CD4-positive, alpha-beta T cell treated with Interleukin-12 subunit alpha and Interleukin-12 subunit beta, for 1 hour (primary cell): ENCODE measurements around the gene SSH3.

Experiments used
- DNase-seq: peaks from one replicate; pipeline ENCODE4 v3.0.0-alpha.2; 2020

Gene SSH3

GRCh38 chr11:67349928-67350465 is 46.7 kb downstream of the SSH3 start:
- DNase-seq = no peak

- DNase-seq = peak; percentile 78
These were observed 48.1 kb downstream of the SSH3 start for GRCh38 chr11:67351275-67352005.

GRCh38 chr11:67352546-67353316 is 49.4 kb downstream of the SSH3 start:
- DNase-seq = peak; percentile 71

- peak; percentile 96 for DNase-seq
These were observed 50.2 kb downstream of the SSH3 start, which contains the start of gene POLD4 for GRCh38 chr11:67353317-67354074. TSS of gene POLD4 (minus strand) at chr11:67353546. CDS start at chr11:67353399, 147 bp downstream.

GRCh38 chr11:67354075-67355022 is 51.0 kb downstream of the SSH3 start:
- peak; percentile 36 for DNase-seq

GRCh38 chr11:67355023-67355793 is 51.9 kb downstream of the SSH3 start:
- DNase-seq = no peak

- DNase-seq = no peak
These were observed 52.6 kb downstream of the SSH3 start for GRCh38 chr11:67355794-67356386.

- no peak for DNase-seq
These were observed 53.1 kb downstream of the SSH3 start for GRCh38 chr11:67356387-67356863.

GRCh38 chr11:67356864-67357561 is 53.7 kb downstream of the SSH3 start:
- peak; percentile 77 for DNase-seq

- no peak for DNase-seq
These were observed 54.7 kb downstream of the SSH3 start for GRCh38 chr11:67357831-67358670.
